GM18870 (cell line): ENCODE results near the gene ROGDI.

ENCODE experiments used
- ATAC-seq: cut with Tn5 transposase; IDR thresholded peaks from one replicate; pipeline ENCODE4 v1.9.1; 2021; ENCODE audit warnings: moderate library complexity; ENCODE audit not compliant: unreplicated experiment

Gene ROGDI

GRCh38 chr16:4768549-4769305 lies 33.7 kb downstream of the ROGDI start:
- peak; percentile 56 for ATAC-seq

GRCh38 chr16:4767872-4768548 lies 34.4 kb downstream of the ROGDI start:
- peak; percentile 3 for ATAC-seq

- ATAC-seq = peak; percentile 77
Observed at GRCh38 chr16:4766875-4767628, 35.4 kb downstream of the ROGDI start, which contains the start of gene ZNF500. TSS of gene ZNF500 (minus strand) at chr16:4767162. CDS start at chr16:4765978, 1,184 bp downstream.

GRCh38 chr16:4765511-4766474 lies 36.6 kb downstream of the ROGDI start:
- no peak for ATAC-seq

DNA sequence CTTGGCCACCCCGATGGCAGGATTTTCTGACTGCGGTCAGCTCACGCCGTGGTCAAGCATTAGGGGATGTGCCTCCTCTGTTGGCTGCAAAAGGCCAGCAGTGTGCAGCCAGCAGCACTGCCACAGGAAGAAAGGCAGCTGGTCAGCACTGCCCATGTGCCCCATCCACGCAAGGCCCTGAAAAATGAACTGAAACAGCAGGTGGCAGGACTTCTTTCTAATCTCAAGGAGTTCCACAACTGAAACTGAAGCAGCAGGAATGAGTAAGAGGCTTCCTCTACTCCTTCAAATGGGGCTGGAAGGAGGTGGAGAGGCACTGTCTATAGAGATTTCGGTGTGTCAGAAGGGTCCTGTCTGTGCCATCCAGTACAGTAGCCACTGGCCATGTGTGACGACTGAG lies 38.6 kb downstream of the ROGDI start:
- no peak for ATAC-seq

GRCh38 chr16:4762205-4762604 lies 40.2 kb downstream of the ROGDI start:
- no peak for ATAC-seq

DNA sequence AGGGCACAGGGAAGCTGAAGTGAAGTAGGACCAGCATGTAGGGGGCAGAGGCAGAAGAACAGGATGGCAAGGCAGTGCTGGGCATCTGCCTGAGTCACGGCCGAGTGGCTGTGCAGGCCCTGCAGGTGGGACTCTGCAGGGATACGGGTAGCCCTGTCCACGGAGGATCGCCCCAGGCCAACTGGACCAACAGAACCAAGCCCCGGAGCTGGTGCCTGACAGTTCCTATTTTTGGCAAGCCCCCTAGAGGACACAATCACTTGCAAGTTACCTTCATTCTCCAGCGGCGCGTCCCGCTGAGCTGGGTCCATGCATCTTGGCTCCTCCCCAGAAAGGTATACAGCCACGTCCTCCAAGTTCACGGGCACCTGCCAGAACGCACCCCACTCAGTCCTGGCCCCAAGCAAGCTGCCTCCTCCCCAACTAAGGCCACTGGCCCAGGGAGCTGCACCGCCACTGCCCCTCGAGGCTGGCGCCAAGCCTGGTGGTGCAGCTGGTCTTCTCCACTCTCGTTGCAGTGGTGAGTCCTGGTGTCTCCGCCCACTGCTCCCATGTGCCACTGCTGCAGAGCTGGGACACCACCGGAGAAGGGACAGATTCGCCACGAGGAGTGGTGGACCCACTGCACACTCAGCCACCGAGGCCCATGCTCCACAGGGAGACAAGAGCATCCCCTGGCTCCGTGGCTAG lies 42.1 kb downstream of the ROGDI start:
- no peak for ATAC-seq

DNA sequence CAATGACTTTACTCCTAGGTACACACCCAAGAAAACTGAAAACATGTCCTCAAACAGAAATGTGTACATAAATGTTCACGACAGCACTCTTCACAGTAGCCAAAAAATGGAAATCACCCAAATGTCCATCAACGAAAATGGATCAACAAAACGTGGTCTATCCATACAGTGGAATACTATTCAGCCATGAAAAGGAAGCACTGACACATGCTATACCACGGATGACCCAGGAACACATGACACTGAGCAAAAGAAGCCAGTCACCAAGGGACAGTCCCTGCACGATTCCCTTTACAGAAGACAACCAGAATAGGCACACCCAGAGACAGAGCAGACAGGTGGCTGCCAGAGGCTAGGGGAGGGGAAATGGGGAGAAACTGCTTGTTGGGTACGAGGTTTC lies 46.7 kb downstream of the ROGDI start:
- no peak for ATAC-seq

GRCh38 chr16:4754865-4755264 lies 47.6 kb downstream of the ROGDI start:
- no peak for ATAC-seq

DNA sequence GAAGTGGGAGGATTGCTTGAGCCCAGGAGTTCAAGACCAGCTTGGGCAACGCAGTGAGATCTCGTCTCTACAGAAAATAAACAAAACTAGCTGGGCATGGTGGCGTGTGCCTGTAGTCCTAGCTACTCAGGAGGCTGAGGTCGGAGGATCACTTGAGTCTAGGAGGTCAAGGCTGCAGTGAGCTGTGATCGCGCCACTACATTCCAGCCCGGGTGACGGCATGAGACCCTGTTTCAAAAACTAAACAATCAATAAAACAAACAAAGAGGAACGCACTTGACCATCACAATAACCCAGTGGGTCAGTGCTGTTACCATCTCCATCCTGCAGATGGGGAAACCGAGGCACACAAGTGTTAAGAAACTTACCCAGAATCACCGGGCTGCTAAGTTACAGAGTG lies 49.2 kb downstream of the ROGDI start:
- no peak for ATAC-seq

DNA sequence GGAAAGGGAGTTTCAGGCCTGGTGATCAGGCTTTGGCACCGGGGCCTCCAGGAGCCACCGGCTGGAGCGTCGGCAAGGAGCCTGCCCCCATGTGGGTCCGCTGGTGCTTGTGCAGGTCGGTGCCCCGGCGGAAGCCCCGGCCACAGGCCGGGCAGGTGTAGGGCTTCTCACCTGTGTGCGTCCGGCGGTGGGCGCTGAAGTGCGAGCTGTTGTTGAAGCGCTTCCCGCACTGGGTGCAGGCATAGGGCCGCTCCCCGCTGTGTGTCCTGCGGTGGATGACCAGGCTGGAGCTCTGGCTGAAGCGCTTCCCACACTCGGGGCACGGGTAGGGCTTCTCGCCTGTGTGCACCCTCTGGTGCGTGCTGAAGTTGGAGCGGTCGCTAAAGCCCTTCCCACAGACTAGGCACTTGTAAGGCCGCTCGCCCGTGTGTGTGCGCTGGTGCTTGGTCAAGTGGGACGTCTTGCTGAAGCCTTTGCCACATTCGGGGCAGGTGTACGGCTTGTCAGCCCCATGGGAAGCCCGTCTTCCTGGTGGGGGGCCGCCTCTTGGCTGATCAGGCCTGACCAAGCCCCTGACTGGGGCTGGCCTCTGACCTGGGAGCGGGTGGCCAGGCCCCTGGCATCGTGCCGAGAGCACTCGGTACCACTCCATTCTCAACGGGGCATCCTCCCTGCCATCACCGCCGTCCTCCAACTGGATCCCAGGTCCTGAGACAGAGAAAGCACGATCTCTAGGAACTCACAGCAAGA lies 49.9 kb downstream of the ROGDI start:
- no peak for ATAC-seq

GRCh38 chr16:4750896-4751295 lies 51.5 kb downstream of the ROGDI start:
- no peak for ATAC-seq

GRCh38 chr16:4749700-4750257 lies 52.7 kb downstream of the ROGDI start:
- no peak for ATAC-seq

- ATAC-seq = no peak
Observed at GRCh38 chr16:4748682-4749411, 53.6 kb downstream of the ROGDI start.

DNA sequence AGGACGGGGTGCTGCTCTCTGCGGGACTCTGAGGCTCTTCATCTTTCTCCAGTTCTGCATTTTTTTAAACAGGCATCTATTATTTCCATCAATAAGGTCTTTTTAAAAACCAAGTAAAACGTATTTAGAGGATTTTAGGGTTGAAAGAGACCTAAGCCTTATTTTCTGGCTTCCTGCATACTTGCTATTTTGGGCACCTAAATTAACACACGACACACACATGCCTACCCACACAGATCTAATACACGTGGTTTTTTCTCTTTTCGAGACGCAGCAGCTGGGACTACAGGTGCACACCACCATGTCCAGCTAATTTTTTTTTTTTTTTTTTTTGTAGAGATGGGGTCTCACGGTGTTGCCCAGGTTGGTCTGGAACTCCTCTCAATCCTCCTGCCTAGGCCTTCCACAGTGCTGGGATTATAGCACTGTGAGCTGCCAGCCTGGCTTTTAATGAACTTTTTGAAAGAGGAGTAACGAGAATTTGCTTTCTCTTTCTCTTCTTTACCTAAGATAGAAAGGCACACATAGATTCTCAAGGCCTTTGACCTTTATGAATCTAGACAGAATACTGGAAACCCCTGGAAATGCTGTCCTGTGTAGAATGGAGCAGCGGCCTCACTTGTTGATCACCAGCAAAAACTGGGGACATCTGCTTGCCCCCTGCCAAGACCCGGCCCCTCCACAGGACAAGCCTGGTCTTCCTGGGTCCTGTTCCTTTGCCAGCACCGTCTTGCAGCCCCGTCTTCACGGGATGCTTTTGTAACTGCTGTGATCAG lies 54.3 kb downstream of the ROGDI start:
- ATAC-seq = no peak

GRCh38 chr16:4746991-4747574 lies 55.4 kb downstream of the ROGDI start:
- ATAC-seq = no peak
